Loucy (cell line): ENCODE data around the gene HIVEP2.

Experiments used
- H2AFZ ChIP-seq: fragments of 200-600 bp; sonication (generic); 2 replicates; pipeline ENCODE4 v1.6.0; 2016; ENCODE audit warnings: antibody characterized with exemption, mild to moderate bottlenecking, low read length, moderate library complexity
- H3F3A ChIP-seq: fragments of 200-600 bp; 2 replicates; pipeline ENCODE4 v1.6.0; 2016; ENCODE audit warnings: antibody characterized with exemption, low read depth, mild to moderate bottlenecking
- H3K27me3 ChIP-seq: fragments of 200-600 bp; sonication (generic); 2 replicates; pipeline ENCODE4 v1.6.1; 2014; ENCODE audit warnings: low read length, mild to moderate bottlenecking; ENCODE audit not compliant: insufficient read depth, poor library complexity, severe bottlenecking
- H3K36me3 ChIP-seq: fragments of 200-600 bp; sonication (generic); 2 replicates; pipeline ENCODE4 v1.6.1; 2016; ENCODE audit warnings: low read length; ENCODE audit not compliant: insufficient read depth
- H3K4me1 ChIP-seq: fragments of 200-600 bp; sonication (generic); 2 replicates; pipeline ENCODE4 v1.5.1; 2014; ENCODE audit warnings: low read length, mild to moderate bottlenecking; ENCODE audit not compliant: insufficient read depth, poor library complexity, severe bottlenecking
- H3K4me2 ChIP-seq: fragments of 200-600 bp; sonication (generic); 2 replicates; pipeline ENCODE4 v1.6.0; 2014; ENCODE audit warnings: antibody characterized with exemption, low read length, low read depth, mild to moderate bottlenecking; ENCODE audit not compliant: poor library complexity, severe bottlenecking
- H3K4me3 ChIP-seq: fragments of 200-600 bp; sonication (generic); 2 replicates; pipeline ENCODE4 v1.5.1; 2014; ENCODE audit warnings: low read length, mild to moderate bottlenecking, mixed read lengths; ENCODE audit not compliant: poor library complexity, severe bottlenecking
- H3K79me2 ChIP-seq: fragments of 200-600 bp; sonication (generic); 2 replicates; pipeline ENCODE4 v1.6.1; 2014; ENCODE audit warnings: low read length; ENCODE audit not compliant: insufficient read depth
- H3K9ac ChIP-seq: fragments of 200-600 bp; sonication (generic); 2 replicates; pipeline ENCODE4 v1.6.0; 2014; ENCODE audit warnings: mild to moderate bottlenecking, low read depth, low read length, moderate library complexity; ENCODE audit not compliant: poor library complexity, severe bottlenecking
- H3K9me2 ChIP-seq: fragments of 200-600 bp; sonication (generic); replicated peaks from 2 replicates; pipeline ENCODE4 v1.6.1; 2016; ENCODE audit warnings: low read depth, low read length, mixed read lengths
- H3K9me3 ChIP-seq: fragments of 200-600 bp; sonication (generic); 2 replicates; pipeline ENCODE4 v1.6.1; 2014; ENCODE audit warnings: mild to moderate bottlenecking, antibody characterized with exemption, low read length, low read depth; ENCODE audit not compliant: insufficient read depth
- H4K20me1 ChIP-seq: fragments of 200-600 bp; sonication (generic); 2 replicates; pipeline ENCODE4 v1.6.0; 2014; ENCODE audit warnings: antibody characterized with exemption, low read length, mild to moderate bottlenecking; ENCODE audit not compliant: insufficient read depth, poor library complexity, severe bottlenecking
- EZH2phosphoT487 ChIP-seq: fragments of 200-600 bp; IDR thresholded peaks from 2 replicates; pipeline ENCODE4 v1.6.1; 2018; ENCODE audit warnings: antibody characterized with exemption, mild to moderate bottlenecking, moderate library complexity, borderline replicate concordance
- TF ChIP-seq, protein P1 (sequence below): fragments of 200-600 bp; sonication (generic); conservative IDR thresholded peaks from 2 replicates; pipeline ENCODE4 v1.5.1; 2014; ENCODE audit warnings: mild to moderate bottlenecking, antibody characterized with exemption, low read length

The HIVEP2 gene

GRCh38 chr6:142823256-142823902 is 121.6 kb downstream of the HIVEP2 start:
- Histone ChIP-seq H3F3A (peaks cover 2% of the 10 kb centered on the region; the same call in 1 of the 2 replicates), H3K4me1 (peaks cover 56% of the 10 kb centered on the region), H4K20me1 (peaks cover 4% of the 10 kb centered on the region), H2AFZ (no peak overlapping the region), H3K27me3 (no peaks in the 10 kb centered on the region), H3K79me2 (peaks cover 42% of the 10 kb centered on the region), H3K4me2 (no peak overlapping the region), H3K4me3 (no peak overlapping the region), H3K9me2 (no peaks in the 10 kb centered on the region), H3K9ac (no peak overlapping the region), H3K36me3 (0 out of 2 replicates have a peak, but pooled peaks cover 9% of the 10 kb centered on the region), H3K9me3 (no peaks in the 10 kb centered on the region)
- TF ChIP-seq, protein P1, sequence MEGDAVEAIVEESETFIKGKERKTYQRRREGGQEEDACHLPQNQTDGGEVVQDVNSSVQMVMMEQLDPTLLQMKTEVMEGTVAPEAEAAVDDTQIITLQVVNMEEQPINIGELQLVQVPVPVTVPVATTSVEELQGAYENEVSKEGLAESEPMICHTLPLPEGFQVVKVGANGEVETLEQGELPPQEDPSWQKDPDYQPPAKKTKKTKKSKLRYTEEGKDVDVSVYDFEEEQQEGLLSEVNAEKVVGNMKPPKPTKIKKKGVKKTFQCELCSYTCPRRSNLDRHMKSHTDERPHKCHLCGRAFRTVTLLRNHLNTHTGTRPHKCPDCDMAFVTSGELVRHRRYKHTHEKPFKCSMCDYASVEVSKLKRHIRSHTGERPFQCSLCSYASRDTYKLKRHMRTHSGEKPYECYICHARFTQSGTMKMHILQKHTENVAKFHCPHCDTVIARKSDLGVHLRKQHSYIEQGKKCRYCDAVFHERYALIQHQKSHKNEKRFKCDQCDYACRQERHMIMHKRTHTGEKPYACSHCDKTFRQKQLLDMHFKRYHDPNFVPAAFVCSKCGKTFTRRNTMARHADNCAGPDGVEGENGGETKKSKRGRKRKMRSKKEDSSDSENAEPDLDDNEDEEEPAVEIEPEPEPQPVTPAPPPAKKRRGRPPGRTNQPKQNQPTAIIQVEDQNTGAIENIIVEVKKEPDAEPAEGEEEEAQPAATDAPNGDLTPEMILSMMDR = peak; percentile 14; the same call in 1 of the 2 replicates
- no peak for TF ChIP-seq EZH2phosphoT487

DNA sequence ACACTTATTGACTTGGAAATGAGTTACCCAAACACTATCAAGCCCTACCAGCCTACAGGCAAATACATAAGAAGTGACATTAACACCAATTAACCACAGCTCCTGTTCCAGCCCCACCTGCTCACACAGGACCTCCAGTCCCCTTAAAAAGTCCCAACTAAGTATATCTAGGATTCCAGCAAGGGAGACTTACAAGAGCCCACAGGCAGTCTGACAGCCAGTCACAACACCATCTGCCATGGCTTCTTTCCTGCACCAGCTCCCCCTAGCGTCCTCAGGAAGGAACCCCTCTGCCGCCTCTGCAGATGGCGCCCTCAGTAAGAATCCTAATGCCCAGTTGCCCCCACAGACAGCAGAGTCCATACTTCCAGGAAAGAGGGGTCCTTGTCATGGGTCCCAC is 122.1 kb downstream of the HIVEP2 start:
- Histone ChIP-seq H3K27me3 (no peaks in the 10 kb centered on the region), H3K79me2 (peaks cover 43% of the 10 kb centered on the region), H3K4me1 (peaks cover 56% of the 10 kb centered on the region), H3K9me3 (no peaks in the 10 kb centered on the region), H3K4me3 (no peak overlapping the region), H4K20me1 (peaks cover 4% of the 10 kb centered on the region), H3K9ac (no peak overlapping the region), H3K4me2 (peak overlapping the region; percentile 3), H3K36me3 (0 out of 2 replicates have a peak, but pooled peaks cover 9% of the 10 kb centered on the region), H3K9me2 (no peaks in the 10 kb centered on the region), H3F3A (peaks cover 2% of the 10 kb centered on the region; the same call in 1 of the 2 replicates), H2AFZ (no peak overlapping the region)
- TF ChIP-seq EZH2phosphoT487 = no peak
- TF ChIP-seq, protein P1 = peak; percentile 58

GRCh38 chr6:142822383-142822782 is 122.6 kb downstream of the HIVEP2 start:
- Histone ChIP-seq H3K4me2 (peak overlapping the region; percentile 3), H3K79me2 (peaks cover 43% of the 10 kb centered on the region), H3K27me3 (no peaks in the 10 kb centered on the region), H3K9me2 (no peaks in the 10 kb centered on the region), H3K9me3 (no peaks in the 10 kb centered on the region), H2AFZ (no peak overlapping the region), H4K20me1 (peaks cover 4% of the 10 kb centered on the region), H3K36me3 (0 out of 2 replicates have a peak, but pooled peaks cover 9% of the 10 kb centered on the region), H3F3A (peaks cover 2% of the 10 kb centered on the region; the same call in 1 of the 2 replicates), H3K9ac (no peak overlapping the region), H3K4me3 (no peak overlapping the region), H3K4me1 (peaks cover 56% of the 10 kb centered on the region)
- no peak for TF ChIP-seq EZH2phosphoT487
- TF ChIP-seq, protein P1 = no peak
